H1 (cell line): Measurements from ENCODE around the gene ZKSCAN1. TPM values are rescaled to one million over a fixed set of nuclear protein-coding genes. Genes with fewer than 3 reads are reported as not detected.

Experiments used
- CEBPB ChIP-seq: IDR thresholded peaks from 2 replicates; pipeline ENCODE4 v1.6.1; 2012; ENCODE audit warnings: low read depth, low read length
- CHD1 ChIP-seq: IDR thresholded peaks from 2 replicates; pipeline ENCODE4 v1.6.1; 2012; ENCODE audit warnings: low read depth, low read length, improper control_type of control experiment
- GABPA ChIP-seq: IDR thresholded peaks from 2 replicates; pipeline ENCODE4 v1.6.1; 2011; ENCODE audit warnings: mild to moderate bottlenecking, low read length, moderate library complexity, borderline replicate concordance; ENCODE audit not compliant: insufficient read depth
- GTF2F1 ChIP-seq: IDR thresholded peaks from 2 replicates; pipeline ENCODE4 v1.6.1; 2012; ENCODE audit warnings: low read depth, low read length, improper control_type of control experiment, borderline replicate concordance
- JUND ChIP-seq: IDR thresholded peaks from 2 replicates; pipeline ENCODE4 v1.6.1; 2011; ENCODE audit warnings: mild to moderate bottlenecking, improper control_type of control experiment, low read length
- SAP30 ChIP-seq: fragments of 300-600 bp; sonication (generic); IDR thresholded peaks from 2 replicates; pipeline ENCODE4 v1.7.1; 2012; ENCODE audit warnings: low read length, moderate library complexity, mild to moderate bottlenecking, inconsistent platforms; ENCODE audit not compliant: insufficient read depth, insufficient replicate concordance
- SP2 ChIP-seq: IDR thresholded peaks from 2 replicates; pipeline ENCODE4 v1.6.1; 2012; ENCODE audit warnings: mild to moderate bottlenecking, low read length, inconsistent platforms
- polyA plus RNA-seq, 7 experiments: library from polyadenylated mRNA; depleted of rRNA in 3 of 7; stranded (reverse) in 5 of 7; unstranded in 2 of 7; fragments of >200 nt in 5 of 7; fragments of 200-250 nt in 2 of 7; gene quantifications; 1 replicate in 5 of 7; 2 replicates in 1 of 7; 4 replicates in 1 of 7; pipeline versions ENCODE4 v1.2.1 to v1.2.3, GENCODE V29; 2011 to 2013; ENCODE audit warnings: missing spikeins in 2 of 7, mixed read lengths in 2 of 7
- total RNA-seq: library from RNA; stranded (reverse); fragmentation: NEBNext Ultra II Directional; extraction: Animal tissue kit (Norgen Biotek cat#: 25700); gene quantifications from 2 replicates; pipeline ENCODE4 v1.2.1, GENCODE V29; 2021

Gene ZKSCAN1
- total and polyA plus RNA-seq, 2 of the 8 experiments (the other 6 are each of a cell fraction or from before 2014, with no cell fraction given) = 8.2 to 40.6 TPM

DNA sequence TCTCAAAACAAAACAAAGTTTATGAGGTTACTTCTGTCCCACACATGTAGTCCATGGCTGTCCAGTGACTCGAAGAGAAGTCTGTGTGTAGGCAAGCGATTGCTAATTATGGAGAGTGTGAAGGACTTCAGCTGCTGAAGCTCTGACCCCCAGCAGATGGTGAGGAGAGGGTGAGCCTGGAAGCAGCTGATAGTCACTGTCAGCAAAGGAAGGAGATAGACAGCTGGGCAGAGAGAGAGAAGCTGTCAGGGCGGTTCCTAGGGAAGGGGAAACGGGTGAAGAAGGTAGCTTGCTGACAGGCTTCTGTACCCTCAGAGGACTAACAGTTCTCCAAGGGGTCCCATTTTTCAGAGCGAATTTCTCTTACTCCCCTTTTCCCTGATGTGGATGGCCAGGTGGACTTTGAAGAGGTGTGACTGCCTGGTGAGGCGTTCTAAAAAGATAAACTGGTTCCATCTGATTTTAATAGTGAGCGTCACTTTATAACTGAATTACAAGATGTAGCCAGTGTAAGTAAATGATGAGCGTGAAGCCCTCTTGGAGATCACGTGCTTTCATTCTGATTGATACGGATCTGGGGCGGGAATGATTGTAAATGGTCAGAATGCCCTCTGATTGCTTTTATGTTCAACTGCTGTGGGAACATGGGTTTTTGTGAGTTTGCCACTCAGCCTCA lies 46.3 kb downstream of the ZKSCAN1 start (continued):
- no peak for TF ChIP-seq SP2
- no peak for TF ChIP-seq CEBPB
- TF ChIP-seq GABPA = no peak
- TF ChIP-seq JUND = no peak
- TF ChIP-seq CHD1 = no peak
- no peak for TF ChIP-seq GTF2F1
- TF ChIP-seq SAP30 = no peak
